Activated T-cell treated with anti-CD3 and anti-CD28 coated beads, Interleukin-2, amount 50 U/mL, for 48 hours (primary cell): ENCODE data around the gene ATP6V0B.
A peak's percentile ranks its signal among the peaks of the same experiment; 100 is the strongest.

Source experiments
- DNase-seq, 2 experiments: peaks; one replicate each; pipeline ENCODE4 v3.0.0-alpha.2; 2020

Gene ATP6V0B

DNA sequence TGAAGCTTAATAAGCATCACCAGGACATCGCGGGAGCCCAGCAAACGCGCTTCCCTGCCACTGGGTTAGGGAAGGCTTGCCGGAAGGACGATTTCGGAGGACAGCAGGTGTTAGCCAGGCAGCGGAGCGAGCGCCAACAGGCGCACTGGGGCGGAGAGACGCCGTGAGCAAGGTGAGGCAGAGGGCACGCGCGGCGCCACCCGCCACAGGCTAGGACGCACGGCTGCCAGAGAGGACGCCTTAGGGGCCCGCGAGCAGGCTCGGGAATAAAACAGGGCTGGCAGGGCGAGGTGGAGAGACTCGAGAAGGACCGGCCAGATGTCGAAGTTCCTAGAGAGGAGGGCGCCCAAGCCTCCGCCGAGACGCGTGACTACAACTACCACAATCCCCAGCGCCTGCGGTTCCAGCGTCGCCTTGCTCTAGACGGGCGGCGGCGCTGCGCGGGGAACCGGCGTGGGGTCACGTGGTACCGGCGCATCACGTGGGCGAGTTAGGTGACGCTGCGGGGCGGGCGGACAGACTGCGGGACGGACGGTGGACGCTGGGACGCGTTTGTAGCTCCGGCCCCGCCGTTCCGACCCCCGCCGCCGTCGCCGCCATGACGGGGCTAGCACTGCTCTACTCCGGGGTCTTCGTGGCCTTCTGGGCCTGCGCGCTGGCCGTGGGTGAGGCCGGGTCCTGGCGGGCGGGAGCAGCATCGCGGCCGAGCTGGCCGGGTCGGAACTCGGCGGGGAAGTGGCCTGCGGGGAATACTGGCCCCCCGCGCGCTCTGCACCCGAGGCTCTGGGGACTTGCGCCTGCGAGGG is at the start of gene ATP6V0B:
TSS of gene ATP6V0B (plus strand) at position 518 of the 806 bp plus-strand sequence. CDS start at position 599, 81 bp downstream.
- peak; percentile 97 for DNase-seq

DNA sequence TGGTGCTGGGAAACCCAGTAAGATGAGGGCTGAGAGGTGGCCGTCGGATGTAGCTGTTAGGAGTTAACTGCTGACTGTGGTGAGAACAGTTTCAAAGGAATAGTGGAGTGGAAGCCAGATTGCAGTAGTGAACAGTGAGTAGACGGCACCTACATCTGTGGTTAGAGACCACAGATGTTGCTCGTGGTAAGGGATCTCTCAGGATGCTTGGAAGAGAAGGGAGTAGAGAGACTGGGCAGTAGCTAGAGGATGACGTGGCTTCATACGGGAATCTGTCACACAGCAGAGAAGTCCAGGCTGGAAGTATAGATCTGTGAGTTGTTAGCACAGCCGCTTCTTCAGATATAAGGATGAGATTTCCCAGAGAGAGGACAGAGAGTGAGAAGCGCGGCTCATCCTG is 48.9 kb upstream of the ATP6V0B start:
- DNase-seq = no peak

DNA sequence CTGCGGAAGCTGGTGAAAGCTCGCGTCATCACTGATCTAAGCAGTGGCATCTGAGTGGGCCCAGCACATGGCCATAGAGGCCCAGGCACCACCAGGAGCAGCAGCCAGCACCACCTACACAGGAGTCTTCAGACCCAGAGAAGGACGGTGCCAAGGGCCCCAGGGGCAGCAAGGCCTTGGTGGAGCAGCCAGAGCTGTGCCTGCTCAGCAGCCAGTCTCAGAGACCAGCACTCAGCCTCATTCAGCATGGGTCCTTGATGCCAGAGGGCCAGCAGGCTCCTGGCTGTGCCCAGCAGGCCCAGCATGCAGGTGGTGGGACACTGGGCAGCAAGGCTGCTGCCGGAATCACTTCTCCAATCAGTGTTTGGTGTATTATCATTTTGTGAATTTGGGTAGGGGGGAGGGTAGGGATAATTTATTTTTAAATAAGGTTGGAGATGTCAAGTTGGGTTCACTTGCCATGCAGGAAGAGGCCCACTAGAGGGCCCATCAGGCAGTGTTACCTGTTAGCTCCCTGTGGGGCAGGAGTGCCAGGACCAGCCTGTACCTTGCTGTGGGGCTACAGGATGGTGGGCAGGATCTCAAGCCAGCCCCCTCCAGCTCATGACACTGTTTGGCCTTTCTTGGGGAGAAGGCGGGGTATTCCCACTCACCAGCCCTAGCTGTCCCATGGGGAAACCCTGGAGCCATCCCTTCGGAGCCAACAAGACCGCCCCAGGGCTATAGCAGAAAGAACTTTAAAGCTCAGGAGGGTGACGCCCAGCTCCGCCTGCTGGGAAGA is 44.4 kb upstream of the ATP6V0B start:
- peak; percentile 37 to 41 for DNase-seq

DNA sequence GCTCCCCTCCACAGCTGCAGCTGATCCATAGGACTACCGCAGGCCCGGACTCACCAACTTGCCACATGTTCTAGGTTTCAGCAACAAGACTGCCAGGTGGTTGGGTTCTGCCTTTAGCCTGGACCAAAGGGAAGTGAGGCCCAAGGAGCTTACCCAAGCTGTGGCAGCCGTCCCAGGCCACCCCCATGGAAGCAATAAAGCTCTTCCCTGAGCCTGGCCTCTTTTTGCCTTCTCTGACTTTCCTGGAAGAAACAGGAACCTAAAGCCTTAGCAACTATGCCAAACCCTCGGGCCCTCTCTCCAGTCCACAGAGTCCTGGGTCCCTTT is 43.8 kb upstream of the ATP6V0B start:
- DNase-seq = no peak

DNA sequence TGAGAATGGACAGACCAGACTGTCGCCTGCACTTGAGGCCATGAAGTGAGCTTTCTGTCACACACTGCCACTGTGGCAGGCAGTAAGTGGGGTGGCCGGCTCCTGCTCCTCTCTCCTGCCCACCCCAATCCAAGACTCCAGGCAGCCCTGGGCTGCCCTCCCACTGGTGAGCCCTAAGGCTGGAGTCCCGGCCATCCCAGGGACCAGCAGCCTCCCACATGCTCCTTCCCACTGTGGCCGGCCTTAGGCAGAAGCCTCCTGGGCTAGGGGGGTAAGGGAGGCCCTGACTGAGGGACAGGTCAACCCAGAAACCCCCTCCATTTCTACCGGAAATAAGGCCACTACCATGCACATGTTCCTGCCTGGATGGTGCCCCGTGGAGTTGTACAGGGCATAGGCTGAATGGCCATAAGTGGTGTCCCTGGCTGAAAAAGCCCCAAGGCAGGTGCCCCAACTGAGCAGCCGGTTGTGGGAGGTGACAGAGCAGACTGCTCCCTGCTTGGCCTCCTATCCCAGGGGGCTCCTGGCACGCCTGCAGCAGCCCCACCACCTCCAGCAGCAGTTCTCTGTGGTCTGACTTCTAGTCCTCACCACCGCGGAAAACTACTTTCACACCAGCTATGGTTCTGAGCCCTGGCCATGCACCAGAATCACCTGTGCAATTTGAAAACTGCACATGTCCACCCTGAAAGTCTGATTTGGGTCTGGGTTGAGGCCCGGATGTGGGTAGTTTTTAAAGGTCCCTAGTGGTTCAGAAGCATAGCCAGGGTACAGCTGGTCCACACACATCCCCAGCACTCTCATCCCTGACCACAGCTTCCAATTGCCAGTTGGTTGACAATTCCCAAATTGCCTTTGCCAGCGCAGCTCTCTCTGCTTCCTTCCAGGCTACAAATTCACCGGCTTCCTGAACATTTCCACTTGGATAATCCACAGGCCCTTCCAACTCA is 42.8 kb upstream of the ATP6V0B start:
- no peak for DNase-seq

DNA sequence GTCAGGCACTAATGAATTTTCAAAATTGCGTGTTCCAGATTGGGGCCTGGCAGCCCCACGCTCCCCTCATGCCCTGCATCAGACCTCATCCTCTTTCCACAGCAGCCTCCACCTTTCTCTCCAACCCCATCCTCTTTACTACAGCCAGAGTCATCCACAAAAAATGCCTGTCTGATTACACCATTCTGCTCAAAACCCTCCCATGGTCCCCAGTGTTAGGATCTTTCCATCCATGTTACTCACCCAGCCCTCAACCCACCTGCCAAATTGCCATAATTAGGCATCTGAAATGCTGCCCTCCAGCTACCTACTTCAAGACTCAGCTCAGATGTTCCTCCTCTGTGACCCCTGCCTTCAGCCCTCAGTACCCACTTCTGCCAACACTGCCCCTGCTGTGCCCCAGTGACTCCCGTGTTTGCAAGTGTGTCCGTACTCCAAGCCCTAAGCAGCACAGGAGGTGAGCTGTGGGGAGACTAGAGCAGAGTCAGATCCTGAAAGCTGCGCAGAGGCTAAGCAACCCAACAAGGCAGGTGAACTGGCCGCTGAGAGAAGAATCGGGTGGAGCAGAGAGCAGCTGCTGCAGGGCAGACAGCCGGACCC is 41.9 kb upstream of the ATP6V0B start:
- DNase-seq = peak; percentile 33 to 43

DNA sequence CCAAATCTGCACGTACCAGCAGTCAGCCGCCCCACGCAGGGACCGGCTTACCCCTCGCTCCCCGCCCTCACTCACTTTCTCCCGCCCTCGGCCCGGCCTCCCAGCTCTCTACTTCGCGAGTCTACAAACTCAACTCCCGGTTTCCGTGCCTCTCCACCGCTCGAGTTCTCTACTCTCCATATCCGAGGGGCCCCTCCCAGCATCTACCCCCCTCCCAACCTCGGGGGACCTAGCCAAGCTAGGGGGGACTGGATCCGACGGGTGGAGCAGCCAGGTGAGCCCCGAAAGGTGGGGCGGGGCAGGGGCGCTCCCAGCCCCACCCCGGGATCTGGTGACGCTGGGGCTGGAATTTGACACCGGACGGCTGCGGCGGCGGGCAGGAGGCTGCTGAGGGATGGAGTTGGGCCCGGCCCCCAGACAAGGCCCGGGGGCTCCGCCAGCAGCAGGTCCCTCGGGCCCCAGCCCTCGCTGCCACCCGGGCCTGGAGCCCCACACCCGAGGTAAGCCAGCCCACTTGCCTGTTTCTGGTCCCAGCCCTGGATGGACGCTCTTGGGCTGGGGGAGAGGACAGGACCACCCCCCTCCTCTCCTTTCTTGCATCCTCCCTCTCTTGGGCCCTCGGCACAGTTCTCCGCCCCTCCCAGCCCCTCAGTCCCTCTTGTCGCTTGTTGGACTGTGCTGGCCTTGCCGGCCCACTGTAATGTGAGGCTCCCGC is 41.2 kb upstream of the ATP6V0B start, which contains the start of gene ARTN:
TSS of gene ARTN (plus strand) at position 416 of the 715 bp plus-strand sequence. CDS start 1,856 bp downstream, outside the sequence.
- DNase-seq = no peak

DNA sequence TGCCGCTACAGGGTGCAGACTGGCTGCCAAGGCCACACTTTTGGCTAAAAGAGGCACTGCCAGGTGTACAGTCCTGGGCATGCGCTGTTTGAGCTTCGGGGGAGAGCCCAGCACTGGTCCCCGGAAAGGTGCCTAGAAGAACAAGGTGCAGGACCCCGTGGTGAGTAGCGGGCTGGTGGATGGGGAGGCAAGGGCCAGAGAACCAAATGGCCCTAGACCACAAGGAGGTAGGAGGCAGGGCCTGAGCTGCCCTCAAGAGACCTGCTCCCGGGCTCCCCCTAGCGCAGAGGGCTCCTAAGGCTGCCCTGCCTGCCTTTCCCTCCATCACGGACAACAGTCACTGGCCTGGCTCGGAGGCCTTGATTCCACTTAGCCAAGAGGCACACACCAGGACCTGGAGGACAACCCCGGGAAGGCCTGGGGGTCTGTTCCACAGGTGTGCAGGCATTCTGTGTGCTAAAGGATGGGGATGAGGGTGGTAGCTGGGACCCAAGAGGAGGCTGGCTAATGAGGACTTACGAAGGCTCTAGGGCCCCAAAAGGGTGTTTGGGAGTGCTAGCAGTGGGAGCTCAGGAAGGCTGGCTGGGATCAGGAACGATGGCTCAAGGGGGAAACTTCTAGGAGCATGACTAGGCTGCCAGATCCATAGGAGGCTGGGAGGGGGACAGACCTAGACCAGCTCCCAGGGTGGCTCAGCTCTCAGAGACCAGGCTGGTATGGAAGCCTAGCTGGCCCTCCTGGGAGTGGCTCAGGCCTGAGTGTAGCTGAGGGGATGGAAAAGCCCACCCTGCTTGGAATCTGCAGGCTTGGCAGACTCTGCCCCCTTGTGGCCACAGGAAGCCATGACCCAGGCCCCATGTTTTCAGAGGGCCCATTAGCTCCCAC is 40.4 kb upstream of the ATP6V0B start:
- DNase-seq = peak; percentile 77 to 80

DNA sequence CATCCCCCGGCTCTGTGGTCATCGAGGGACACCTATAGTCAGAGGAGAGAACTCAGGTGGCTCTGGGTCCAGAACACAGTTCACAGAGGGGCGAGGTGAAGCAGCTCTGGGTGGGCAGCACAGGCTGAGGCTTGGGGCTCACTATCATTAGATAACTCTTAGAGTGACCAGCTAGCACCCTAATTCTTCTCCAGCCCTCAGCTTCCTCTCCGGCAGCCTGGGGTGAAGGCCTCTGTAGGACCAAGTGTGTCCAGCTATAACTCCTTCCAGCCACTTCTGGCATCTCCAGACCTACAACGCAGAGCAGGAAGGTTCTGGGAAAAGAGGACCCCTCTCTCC is 39.8 kb upstream of the ATP6V0B start:
- DNase-seq = no peak

DNA sequence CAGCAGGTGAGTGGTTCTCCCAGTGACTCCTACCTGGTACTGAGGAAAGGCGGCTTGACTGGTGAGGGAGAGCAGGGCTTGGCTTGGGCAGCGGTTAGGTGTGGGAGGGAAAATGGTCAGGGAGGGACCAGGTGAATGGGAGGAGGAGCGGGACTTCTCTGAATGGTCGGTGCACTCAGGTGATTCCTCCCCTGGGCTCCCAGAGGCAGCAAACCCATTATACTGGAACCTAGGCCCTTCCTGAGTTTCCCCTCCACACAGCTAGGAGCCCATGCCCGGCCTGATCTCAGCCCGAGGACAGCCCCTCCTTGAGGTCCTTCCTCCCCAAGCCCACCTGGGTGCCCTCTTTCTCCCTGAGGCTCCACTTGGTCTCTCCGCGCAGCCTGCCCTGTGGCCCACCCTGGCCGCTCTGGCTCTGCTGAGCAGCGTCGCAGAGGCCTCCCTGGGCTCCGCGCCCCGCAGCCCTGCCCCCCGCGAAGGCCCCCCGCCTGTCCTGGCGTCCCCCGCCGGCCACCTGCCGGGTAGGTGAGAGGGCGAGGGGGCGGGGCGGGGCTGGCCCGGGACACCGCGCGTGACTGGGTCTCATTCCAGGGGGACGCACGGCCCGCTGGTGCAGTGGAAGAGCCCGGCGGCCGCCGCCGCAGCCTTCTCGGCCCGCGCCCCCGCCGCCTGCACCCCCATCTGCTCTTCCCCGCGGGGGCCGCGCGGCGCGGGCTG is 38.9 kb upstream of the ATP6V0B start:
- no peak for DNase-seq

DNA sequence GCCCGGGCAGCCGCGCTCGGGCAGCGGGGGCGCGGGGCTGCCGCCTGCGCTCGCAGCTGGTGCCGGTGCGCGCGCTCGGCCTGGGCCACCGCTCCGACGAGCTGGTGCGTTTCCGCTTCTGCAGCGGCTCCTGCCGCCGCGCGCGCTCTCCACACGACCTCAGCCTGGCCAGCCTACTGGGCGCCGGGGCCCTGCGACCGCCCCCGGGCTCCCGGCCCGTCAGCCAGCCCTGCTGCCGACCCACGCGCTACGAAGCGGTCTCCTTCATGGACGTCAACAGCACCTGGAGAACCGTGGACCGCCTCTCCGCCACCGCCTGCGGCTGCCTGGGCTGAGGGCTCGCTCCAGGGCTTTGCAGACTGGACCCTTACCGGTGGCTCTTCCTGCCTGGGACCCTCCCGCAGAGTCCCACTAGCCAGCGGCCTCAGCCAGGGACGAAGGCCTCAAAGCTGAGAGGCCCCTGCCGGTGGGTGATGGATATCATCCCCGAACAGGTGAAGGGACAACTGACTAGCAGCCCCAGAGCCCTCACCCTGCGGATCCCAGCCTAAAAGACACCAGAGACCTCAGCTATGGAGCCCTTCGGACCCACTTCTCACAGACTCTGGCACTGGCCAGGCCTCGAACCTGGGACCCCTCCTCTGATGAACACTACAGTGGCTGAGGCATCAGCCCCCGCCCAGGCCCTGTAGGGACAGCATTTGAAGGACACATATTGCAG is 38.2 kb upstream of the ATP6V0B start:
- DNase-seq = no peak

DNA sequence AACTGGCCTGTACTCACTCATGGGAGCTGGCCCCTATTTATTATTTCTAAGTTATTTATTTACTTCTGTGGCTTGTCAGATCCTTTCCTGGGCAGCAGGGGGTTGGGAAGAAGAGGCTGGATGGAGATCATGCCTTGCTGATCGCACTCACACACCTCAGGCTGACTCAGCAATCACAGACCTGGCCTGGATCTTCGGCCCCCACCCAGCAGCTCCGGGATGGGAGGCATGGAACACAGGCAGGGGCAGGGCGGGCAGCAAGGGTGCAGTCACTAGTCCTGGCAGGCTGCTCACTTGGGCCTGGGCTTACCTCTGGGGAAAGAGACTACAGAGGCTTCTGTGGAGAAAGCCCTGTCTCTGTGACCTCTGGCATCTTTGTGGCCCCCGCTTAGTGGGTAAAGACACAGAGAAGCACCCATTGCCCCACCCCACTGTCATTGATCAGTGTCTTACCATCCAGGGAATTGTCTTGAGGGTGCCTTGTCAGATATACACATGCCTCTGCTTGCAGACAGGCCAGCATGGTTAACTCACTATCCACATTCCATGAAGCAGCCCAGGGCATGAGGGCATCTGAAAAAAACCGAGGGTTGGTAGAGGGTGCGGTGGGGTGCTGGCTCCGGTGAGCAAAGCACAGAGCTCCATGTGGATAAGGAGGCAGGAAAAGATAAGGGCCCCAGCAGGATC is 37.4 kb upstream of the ATP6V0B start:
- DNase-seq = no peak

DNA sequence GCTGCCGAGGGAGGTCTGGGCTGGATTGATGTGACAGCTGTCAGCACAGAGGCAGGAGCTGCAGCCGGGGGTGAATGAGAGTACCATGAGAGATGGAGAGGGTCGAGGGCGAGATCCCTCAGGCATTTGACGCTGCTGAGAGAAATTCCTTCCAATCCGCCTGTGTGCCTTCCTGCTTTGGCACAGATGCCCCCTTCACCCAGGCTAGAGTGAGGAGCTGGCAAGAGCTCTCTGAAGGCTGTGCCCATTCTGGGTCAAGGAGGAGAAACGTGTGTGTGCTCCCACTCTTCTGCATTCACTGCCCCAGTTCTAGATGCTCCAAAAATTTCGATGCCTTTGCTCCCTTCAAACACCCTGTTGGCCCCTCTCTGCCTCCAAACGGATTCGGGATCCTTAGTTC is 36.4 kb upstream of the ATP6V0B start:
- no peak for DNase-seq

DNA sequence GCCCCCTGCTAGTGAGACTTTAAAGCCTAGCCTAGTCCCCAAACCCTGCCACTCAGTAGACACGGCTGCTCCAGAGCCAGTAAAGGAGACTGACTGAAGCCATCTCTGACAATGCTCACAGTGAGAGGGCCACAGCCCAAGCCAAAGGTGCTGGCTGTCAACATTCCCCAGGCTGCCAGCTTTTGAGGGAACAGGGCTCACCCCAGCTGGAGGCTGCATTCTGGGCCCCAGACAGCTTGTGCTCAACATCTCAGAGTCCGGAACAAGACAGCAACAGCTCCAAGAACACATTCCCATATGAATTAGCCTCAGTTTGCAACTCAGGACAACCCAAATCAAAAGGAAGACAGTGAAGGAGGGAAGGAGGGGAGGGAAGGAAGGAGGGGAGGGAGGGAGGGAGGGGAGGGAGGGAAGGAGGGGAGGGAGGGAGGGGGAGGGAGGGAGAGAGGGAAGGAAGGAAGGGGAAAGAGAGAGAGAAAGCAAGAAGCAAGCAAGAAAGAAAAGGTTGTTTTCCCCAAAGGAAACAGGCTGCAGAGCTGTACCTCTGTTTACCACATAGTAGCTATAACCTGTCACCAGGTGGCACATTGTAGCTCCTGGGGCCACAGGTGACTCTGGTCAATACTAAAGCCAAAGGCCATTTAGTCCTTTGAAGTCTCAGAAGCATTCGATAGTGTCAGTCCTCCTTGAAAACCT is 35.7 kb upstream of the ATP6V0B start:
- DNase-seq = no peak

DNA sequence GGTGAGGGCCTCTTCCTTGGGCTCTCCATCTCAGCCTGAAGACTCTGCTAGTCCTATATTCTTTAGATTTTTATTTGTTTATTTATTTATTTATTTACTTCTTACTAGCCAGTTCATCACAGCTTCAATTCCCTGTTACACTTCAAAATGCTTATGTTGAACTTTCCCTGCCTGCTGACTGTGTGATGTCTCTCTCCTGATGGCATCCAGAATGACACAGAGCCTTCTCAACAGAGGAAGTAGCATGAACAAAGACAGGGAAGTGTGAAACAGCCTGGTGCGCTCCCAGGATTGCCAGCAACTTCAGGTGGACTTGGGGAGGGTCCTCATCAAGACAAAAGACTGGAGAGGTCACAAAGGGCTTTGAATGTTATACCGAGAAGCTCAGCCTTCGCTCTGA is 32.3 kb upstream of the ATP6V0B start:
- DNase-seq = no peak

DNA sequence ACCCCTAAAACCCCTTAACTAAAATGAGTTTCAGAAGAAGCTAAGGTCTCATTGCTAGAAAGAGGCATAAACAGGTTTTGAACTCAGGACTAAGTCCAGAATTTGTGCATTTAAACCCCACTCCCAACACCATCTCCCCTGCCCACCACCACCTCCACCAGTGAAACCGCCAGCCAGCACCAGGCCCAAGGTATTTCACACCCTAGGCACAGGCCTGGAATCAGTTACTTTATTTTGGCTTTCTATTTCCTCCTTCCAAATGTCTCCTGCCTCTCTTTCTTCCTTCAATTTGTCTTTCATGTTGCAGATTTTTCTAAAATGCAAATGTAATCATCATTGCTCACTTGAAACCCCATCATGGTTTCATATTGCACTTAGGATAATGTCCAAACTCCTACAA is 29.9 kb upstream of the ATP6V0B start:
- no peak for DNase-seq

DNA sequence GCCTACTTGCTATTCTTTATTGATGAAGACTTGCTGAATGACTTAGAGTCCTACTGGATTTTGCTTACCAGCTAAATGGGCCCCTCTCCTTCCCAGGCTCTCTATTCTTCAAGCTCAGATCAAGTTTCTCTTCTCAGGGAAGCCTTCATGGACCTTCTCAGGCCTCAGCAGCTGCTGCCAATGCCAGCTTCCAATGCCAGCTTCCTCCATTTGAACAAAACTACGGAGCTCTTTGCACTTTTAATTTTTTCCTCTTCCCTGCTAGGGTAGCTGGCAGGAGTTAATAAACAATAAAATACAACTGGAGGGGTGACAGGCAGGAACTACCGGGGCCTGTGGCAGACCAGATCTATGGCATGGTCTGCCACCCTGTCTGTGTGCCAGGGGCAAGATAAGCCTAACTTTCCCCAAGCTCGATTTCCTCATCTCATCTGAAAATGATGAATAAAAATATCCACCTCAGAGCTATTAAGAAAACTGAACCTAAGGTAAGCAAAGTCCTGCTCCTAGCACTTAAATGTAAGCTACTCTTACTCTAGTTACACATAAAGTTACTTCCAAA is 29.0 kb upstream of the ATP6V0B start:
- DNase-seq = no peak
